OCI-LY3 (cell line): ENCODE data around the gene IGLL1.

ENCODE experiments used
- H2AFZ ChIP-seq: fragments of 200-600, 300-600 bp; shearing (Covaris generic); 2 replicates; pipeline ENCODE4 v1.6.0; 2014; ENCODE audit warnings: antibody characterized with exemption, low read depth, low read length
- H3K27ac ChIP-seq: fragments of 200-600, 300-600 bp; sonication (generic); 2 replicates; pipeline ENCODE4 v1.5.1; 2014; ENCODE audit warnings: mild to moderate bottlenecking, low read length, moderate library complexity, mixed read lengths
- H3K27me3 ChIP-seq: fragments of 200-600, 300-600 bp; sonication (generic); 2 replicates; pipeline ENCODE4 v1.6.1; 2014; ENCODE audit warnings: low read depth, low read length, mixed read lengths
- H3K36me3 ChIP-seq: fragments of 200-600, 300-600 bp; sonication (generic); replicated peaks from 2 replicates; pipeline ENCODE3; 2014; ENCODE audit warnings: low read depth, low read length, mixed read lengths
- H3K4me1 ChIP-seq: fragments of 300-600, 200-600 bp; sonication (generic); 2 replicates; pipeline ENCODE4 v1.6.1; 2014; ENCODE audit warnings: low read length, mixed read lengths
- H3K4me2 ChIP-seq: fragments of 200-600, 300-600 bp; sonication (generic); 2 replicates; pipeline ENCODE4 v1.6.1; 2014; ENCODE audit warnings: low read length, mixed read lengths
- H3K4me3 ChIP-seq: fragments of 300-600, 200-600 bp; sonication (generic); 2 replicates; pipeline ENCODE4 v1.5.1; 2014; ENCODE audit warnings: antibody characterized with exemption, mild to moderate bottlenecking, low read length, moderate library complexity
- H3K79me2 ChIP-seq: fragments of 300-600, 200-600 bp; shearing (Covaris generic); 2 replicates; pipeline ENCODE4 v1.6.1; 2014; ENCODE audit warnings: mild to moderate bottlenecking, low read length, mixed read lengths
- H3K9ac ChIP-seq: fragments of 300-600, 200-600 bp; shearing (Covaris generic); 2 replicates; pipeline ENCODE4 v1.6.0; 2014; ENCODE audit warnings: mild to moderate bottlenecking, low read length, moderate library complexity
- H3K9me3 ChIP-seq: fragments of 200-600, 300-600 bp; shearing (Covaris generic); 2 replicates; pipeline ENCODE4 v1.6.1; 2014; ENCODE audit warnings: low read length, mixed read lengths; ENCODE audit not compliant: insufficient read depth
- H4K20me1 ChIP-seq: fragments of 200-600, 300-600 bp; sonication (generic); 2 replicates; pipeline ENCODE4 v1.6.1; 2016; ENCODE audit warnings: low read length, mixed read lengths; ENCODE audit not compliant: insufficient read depth
- CTCF ChIP-seq: fragments of 200-600, 300-600 bp; sonication (generic); IDR thresholded peaks from 2 replicates; pipeline ENCODE4 v1.5.1; 2014; ENCODE audit warnings: antibody characterized with exemption, low read length, low read depth
- EZH2phosphoT487 ChIP-seq: fragments of 200-600 bp; shearing (Covaris generic); IDR thresholded peaks from 2 replicates; pipeline ENCODE4 v1.6.1; 2018; ENCODE audit warnings: antibody characterized with exemption, mixed run types, low read depth

Gene IGLL1

GRCh38 chr22:23553438-23553837, 26.7 kb downstream of the IGLL1 start:
- no peaks in the 10 kb centered on the region for H3K79me2 ChIP-seq
- H2AFZ ChIP-seq = no peak overlapping the region
- no peaks in the 10 kb centered on the region for H3K4me1 ChIP-seq
- H3K4me3 ChIP-seq = no peak overlapping the region
- no peak overlapping the region for H3K9ac ChIP-seq
- H4K20me1 ChIP-seq = no peaks in the 10 kb centered on the region
- H3K4me2 ChIP-seq = no peak overlapping the region
- no peak overlapping the region for H3K27ac ChIP-seq
- TF ChIP-seq EZH2phosphoT487 (no peak), CTCF (no peak)
- H3K9me3 ChIP-seq = no peaks in the 10 kb centered on the region
- H3K27me3 ChIP-seq = peaks cover 5% of the 10 kb centered on the region; the same call in 1 of the 2 replicates
- no peaks in the 10 kb centered on the region for H3K36me3 ChIP-seq

DNA sequence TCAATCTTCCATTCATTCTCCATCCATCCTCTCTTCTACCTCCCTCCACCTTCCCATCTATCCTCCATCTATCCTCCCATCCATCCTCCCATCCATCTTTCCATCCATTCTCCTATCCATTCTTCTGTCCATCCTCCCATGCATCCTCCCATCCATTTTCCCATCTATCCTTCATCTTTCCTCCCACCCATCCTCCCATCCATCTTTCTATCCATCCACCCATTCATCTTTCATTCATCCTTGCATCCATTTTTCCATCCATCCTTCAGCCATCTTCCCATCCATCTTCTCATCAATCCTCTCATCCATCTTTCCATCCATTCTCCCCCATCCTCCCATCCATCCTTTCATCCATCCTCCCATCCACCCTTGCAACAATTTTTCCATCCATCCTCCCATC, 27.5 kb downstream of the IGLL1 start:
- no peaks in the 10 kb centered on the region for H3K36me3 ChIP-seq
- no peak overlapping the region for H3K9ac ChIP-seq
- H3K9me3 ChIP-seq = no peaks in the 10 kb centered on the region
- H3K4me1 ChIP-seq = no peaks in the 10 kb centered on the region
- H4K20me1 ChIP-seq = no peaks in the 10 kb centered on the region
- no peaks in the 10 kb centered on the region for H3K79me2 ChIP-seq
- H3K27me3 ChIP-seq = peaks cover 5% of the 10 kb centered on the region; the same call in 1 of the 2 replicates
- no peak overlapping the region for H3K4me3 ChIP-seq
- no peak overlapping the region for H3K27ac ChIP-seq
- no peak overlapping the region for H2AFZ ChIP-seq
- H3K4me2 ChIP-seq = no peak overlapping the region
- TF ChIP-seq EZH2phosphoT487 = no peak
- TF ChIP-seq CTCF = no peak

- no peak overlapping the region for H2AFZ ChIP-seq
- H3K27ac ChIP-seq = no peak overlapping the region
- H3K36me3 ChIP-seq = no peaks in the 10 kb centered on the region
- H3K4me3 ChIP-seq = no peak overlapping the region
- H4K20me1 ChIP-seq = no peaks in the 10 kb centered on the region
- TF ChIP-seq CTCF (no peak), EZH2phosphoT487 (no peak)
- no peaks in the 10 kb centered on the region for H3K4me1 ChIP-seq
- H3K9ac ChIP-seq = no peak overlapping the region
- no peaks in the 10 kb centered on the region for H3K9me3 ChIP-seq
- H3K79me2 ChIP-seq = no peaks in the 10 kb centered on the region
- no peak overlapping the region for H3K4me2 ChIP-seq
- H3K27me3 ChIP-seq = 0 out of 2 replicates have a peak, but pooled peaks cover 5% of the 10 kb centered on the region
Measured at GRCh38 chr22:23551385-23551784, 28.7 kb downstream of the IGLL1 start.

GRCh38 chr22:23550049-23550650, 29.9 kb downstream of the IGLL1 start:
- no peak overlapping the region for H3K27ac ChIP-seq
- H3K4me1 ChIP-seq = no peaks in the 10 kb centered on the region
- no peaks in the 10 kb centered on the region for H3K36me3 ChIP-seq
- no peaks in the 10 kb centered on the region for H3K9me3 ChIP-seq
- H4K20me1 ChIP-seq = no peaks in the 10 kb centered on the region
- no peaks in the 10 kb centered on the region for H3K79me2 ChIP-seq
- no peak overlapping the region for H2AFZ ChIP-seq
- H3K4me2 ChIP-seq = no peak overlapping the region
- no peak overlapping the region for H3K4me3 ChIP-seq
- TF ChIP-seq EZH2phosphoT487 (no peak), CTCF (no peak)
- no peaks in the 10 kb centered on the region for H3K27me3 ChIP-seq
- H3K9ac ChIP-seq = no peak overlapping the region
